AG04449 (cell line): Measurements from ENCODE around the gene LYG2.
"Not testable (repeated sequence)": the region's sequence is repeated elsewhere in the genome, so short reads cannot be mapped to it uniquely, and the experiment has no call there.

Experiments used
- CTCF ChIA-PET: fragments of 350-600 bp; formaldehyde crosslinking; extraction: SDS; loops from one replicate; lab custom pipeline; 2021; ENCODE audit warnings: antibody characterized with exemption; lab: Yijun Ruan, JAX
- POLR2A ChIA-PET: fragments of 400-600, 350-600 bp; formaldehyde crosslinking; extraction: SDS; loops from one replicate; lab custom pipeline; 2020; ENCODE audit warnings: antibody characterized with exemption, inconsistent platforms; lab: Yijun Ruan, JAX
- DNase-seq: peaks from one replicate; pipeline ENCODE4 v3.0.0-alpha.2; 2010; ENCODE audit warnings: low read depth, low spot score
- H3K4me3 ChIP-seq: 2 replicates; pipeline ENCODE4 v1.5.1; 2011; ENCODE audit warnings: low read depth, mild to moderate bottlenecking, control low read depth, low read length
- TF ChIP-seq, protein P1 (sequence below): IDR thresholded peaks from one replicate; pipeline ENCODE4 v1.5.1; 2011; ENCODE audit warnings: mild to moderate bottlenecking, moderate library complexity, low read length, control low read depth, inconsistent platforms; ENCODE audit not compliant: insufficient read depth; ENCODE audit errors: missing control alignments

Gene LYG2

DNA sequence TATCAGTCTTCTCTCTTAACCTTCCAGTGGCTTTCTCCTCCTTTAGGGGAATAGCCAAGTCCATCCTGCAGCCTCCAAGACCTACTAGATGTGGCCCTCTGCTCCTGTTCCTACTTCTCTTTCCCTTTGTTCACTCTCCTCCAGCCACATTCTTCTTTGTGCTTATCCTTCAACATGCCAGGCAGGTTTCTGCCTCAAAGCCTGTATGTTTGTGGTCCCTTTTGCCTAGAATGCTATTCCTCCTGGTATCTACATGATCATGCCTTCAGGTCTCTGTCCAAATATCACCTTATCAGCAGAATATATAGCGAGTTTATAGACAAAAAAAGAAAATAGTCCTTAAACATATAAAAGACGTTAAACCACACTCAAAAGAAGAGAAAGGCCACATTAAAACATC lies 5.5 kb downstream of the LYG2 start:
- TF ChIP-seq, protein P1, sequence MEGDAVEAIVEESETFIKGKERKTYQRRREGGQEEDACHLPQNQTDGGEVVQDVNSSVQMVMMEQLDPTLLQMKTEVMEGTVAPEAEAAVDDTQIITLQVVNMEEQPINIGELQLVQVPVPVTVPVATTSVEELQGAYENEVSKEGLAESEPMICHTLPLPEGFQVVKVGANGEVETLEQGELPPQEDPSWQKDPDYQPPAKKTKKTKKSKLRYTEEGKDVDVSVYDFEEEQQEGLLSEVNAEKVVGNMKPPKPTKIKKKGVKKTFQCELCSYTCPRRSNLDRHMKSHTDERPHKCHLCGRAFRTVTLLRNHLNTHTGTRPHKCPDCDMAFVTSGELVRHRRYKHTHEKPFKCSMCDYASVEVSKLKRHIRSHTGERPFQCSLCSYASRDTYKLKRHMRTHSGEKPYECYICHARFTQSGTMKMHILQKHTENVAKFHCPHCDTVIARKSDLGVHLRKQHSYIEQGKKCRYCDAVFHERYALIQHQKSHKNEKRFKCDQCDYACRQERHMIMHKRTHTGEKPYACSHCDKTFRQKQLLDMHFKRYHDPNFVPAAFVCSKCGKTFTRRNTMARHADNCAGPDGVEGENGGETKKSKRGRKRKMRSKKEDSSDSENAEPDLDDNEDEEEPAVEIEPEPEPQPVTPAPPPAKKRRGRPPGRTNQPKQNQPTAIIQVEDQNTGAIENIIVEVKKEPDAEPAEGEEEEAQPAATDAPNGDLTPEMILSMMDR, result no peak
- ChIA-PET POLR2A (no interaction called here), CTCF (no interaction called here)
- no peak for DNase-seq
- no peak overlapping the region for H3K4me3 ChIP-seq

DNA sequence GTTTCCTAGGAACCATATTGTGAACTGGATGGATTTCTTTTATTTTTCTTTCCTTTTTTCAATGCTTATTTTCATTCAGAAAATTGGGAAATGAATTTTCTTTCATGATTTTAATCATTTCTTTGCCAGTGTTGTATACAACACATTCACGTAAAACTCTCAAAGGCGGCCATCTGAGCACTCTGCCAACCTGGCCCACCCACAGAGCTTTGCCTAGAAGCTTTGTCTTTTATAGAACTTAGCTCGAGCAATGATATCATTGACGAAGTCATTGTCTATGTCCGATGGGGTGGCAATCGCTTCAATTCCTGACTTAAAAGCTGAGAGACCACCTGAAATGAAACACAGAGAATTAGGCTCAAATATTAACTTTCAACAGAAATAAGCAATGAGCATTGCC lies 13.3 kb downstream of the LYG2 start:
- ChIA-PET POLR2A (no interaction called here), CTCF (no interaction called here)

DNA sequence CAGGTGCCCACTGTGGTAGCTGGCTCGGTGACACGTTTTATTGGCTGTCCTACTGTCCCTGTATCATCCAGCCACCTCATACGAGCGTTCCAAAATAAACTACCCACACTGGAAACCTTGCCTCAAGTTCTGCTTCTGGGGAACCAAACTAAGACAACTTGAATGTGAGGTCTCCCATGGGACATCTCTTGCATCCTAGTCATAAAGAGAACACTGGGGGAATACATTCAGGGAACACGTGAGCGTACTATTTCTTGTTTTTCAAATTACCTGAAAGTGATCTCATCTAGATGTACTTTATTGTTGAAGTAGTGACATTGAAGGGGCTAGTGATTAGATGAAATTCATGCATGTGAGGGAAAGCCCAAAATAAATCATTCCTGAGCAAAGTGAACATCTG lies 15.0 kb downstream of the LYG2 start:
- ChIA-PET CTCF (no interaction called here), POLR2A (no interaction called here)
- TF ChIP-seq, protein P1, result no peak
- no peak for DNase-seq
- H3K4me3 ChIP-seq, result no peak overlapping the region

More for the DNA sequence above, 13.3 kb downstream of the LYG2 start:
- TF ChIP-seq, protein P1, result no peak
- no peak for DNase-seq
- H3K4me3 ChIP-seq, result no peak overlapping the region

DNA sequence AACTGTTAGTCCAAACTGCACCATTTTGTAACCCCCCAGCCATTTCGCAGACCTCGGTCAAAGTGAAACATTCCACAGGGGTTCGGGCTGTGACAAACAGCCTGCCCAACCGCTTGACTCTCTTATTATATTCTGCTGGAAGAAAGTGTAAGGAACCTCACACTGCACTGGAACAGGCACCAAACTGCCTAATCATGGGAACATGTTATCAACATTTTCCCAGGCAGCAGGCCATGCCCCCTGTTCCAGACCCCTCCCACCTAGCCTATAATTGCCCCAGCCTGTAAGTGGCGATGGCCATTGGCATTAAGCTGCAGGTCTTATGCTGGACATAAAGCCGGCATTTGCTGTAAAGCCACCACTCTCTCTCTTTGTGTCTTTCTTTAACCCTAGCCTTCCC lies 16.9 kb downstream of the LYG2 start:
- DNase-seq, result no peak
- TF ChIP-seq, protein P1, result no peak
- no peak overlapping the region for H3K4me3 ChIP-seq
- POLR2A ChIA-PET, result no interaction called here
- CTCF ChIA-PET, result no interaction called here

DNA sequence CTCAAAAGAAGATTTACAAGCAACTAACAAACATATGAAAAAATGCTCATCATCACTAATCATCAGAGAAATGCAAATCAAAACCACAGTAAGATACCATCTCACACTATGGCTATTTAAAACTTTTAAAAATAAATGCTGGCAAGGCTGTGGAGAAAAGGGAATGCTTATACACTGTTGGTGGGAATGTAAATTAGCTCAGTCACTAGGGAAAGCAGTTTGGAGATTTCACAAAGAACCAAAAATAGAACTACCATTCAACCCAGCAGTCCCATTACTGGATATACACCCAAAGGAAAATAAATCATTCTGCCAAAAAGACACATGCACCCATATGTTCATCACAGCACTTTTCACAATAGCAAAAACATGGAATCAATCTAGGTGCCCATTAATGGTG lies 22.3 kb downstream of the LYG2 start:
- CTCF ChIA-PET, POLR2A ChIA-PET, DNase-seq, H3K4me3 ChIP-seq: not testable (repeated sequence)

DNA sequence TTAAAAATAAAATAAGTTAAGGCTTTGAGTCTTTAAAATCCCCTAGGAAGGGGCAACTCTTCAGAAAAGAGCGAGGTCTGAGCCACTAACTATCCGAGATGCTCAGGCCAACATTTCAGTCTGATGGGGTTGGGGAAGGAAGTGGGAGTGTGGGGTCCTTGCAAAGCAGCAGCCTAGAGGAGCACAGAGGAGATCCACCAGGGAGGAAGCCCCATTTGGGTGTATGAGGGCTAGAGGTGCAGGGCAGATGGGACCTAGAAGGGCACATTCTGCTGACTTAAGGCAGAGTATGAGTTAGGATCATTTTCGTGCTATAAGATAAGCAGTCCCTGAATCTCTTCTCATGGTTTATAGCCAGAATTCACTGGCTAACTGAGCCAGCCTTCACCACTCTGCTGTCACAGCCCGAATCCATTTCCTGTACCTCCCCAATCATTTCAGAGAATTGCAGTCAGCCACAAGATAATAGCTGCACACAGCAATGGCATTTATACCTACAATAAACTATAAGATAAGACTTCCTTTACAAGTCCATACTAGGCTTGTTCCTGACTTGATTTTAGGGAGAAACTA lies 37.5 kb downstream of the LYG2 start:
- TF ChIP-seq, protein P1, result no peak
- DNase-seq, result no peak
- POLR2A ChIA-PET, result no interaction called here
- H3K4me3 ChIP-seq, result no peak overlapping the region
- CTCF ChIA-PET, result no interaction called here

DNA sequence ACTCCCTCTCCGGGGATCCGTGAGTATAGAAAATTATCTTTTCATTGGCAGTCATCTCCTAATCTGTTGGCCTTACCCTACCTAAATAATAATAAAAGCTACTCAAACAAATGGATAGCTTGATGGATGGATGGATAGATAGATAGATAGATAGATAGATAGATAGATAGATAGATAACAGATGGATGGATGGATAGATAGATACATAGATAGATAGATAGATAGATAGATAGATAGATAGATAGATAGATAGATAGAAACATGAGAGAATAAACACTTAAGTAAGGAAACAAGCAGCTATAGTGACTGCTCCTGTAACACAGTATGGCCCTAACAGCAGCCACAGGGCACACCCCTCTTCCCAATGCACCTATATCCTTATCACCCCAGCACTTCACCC lies 39.4 kb downstream of the LYG2 start:
- POLR2A ChIA-PET, result no interaction called here
- CTCF ChIA-PET, result no interaction called here
- DNase-seq, result no peak
- H3K4me3 ChIP-seq, result no peak overlapping the region
- TF ChIP-seq, protein P1, result no peak
